ENCODE measurements around the gene ADGRF4. TPM values are rescaled to one million over a fixed set of nuclear protein-coding genes. Genes with fewer than 3 reads are reported as not detected.

The ADGRF4 gene
- total RNA-seq, 4 donors from 2014 or later = 0.17 to 0.46 TPM; not detected in 2

- H3K4me1 ChIP-seq = no peaks in the 10 kb centered on the region
- ATAC-seq = no peak
- no peak overlapping the region for H3K27ac ChIP-seq
- H3K27me3 ChIP-seq = no peaks in the 10 kb centered on the region
- no peak for TF ChIP-seq EP300 (IDR thresholded peaks at IDR 0.05)
- no peak for TF ChIP-seq POLR2A (IDR thresholded peaks at IDR 0.05)
- no peak for TF ChIP-seq POLR2AphosphoS5 (IDR thresholded peaks at IDR 0.05)
- H3K36me3 ChIP-seq = no peaks in the 10 kb centered on the region
- no peak overlapping the region for H3K4me3 ChIP-seq
- H3K9me3 ChIP-seq = peaks cover 0 to 6% (median 0%) of the 10 kb centered on the region in 3 donors
Observed at GRCh38 chr6:47769982-47770381, 71.6 kb downstream of the ADGRF4 start.

Other genes with a start within 250 kb of the ADGRF4 start
- 10 to 100 TPM; 21.2 to 34.4 (median 24.5) TPM for gene CD2AP, start 220.8 kb upstream of the ADGRF4 start, total RNA-seq
- gene OPN5, start 83.5 kb downstream of the ADGRF4 start, total RNA-seq = under 1 TPM in 1 of 4 donors, not detected in 3; 0.08 TPM